K562 (cell line): ENCODE measurements around the gene KLRB1. TPM values are rescaled to one million over a fixed set of nuclear protein-coding genes. Genes with fewer than 3 reads are reported as not detected.

Experiments used
- ATAC-seq: fragments of 200-7000 bp; cut with Tn5 transposase; 3 replicates; pipeline ENCODE4 v1.9.1; 2020; ENCODE audit warnings: moderate library complexity
- BruUV-seq: library from RNA; stranded (reverse); fragments of 400-500 nt; replicated peaks from 2 replicates; lab custom pipeline; 2021; lab: Mats Ljungman, UMichigan
- CTCF ChIA-PET: fragments of 300-600 bp; formaldehyde crosslinking; extraction: SDS; loops from one replicate; lab custom pipeline; 2021; ENCODE audit warnings: low intra/inter-chr PET ratio; lab: Yijun Ruan, JAX
- POLR2A ChIA-PET: fragments of 300-600, 350-650 bp; sonication (Branson Sonifier 250); formaldehyde crosslinking; extraction: SDS; loops from one replicate; lab custom pipeline; 2021; ENCODE audit warnings: antibody characterized with exemption, inconsistent platforms; lab: Yijun Ruan, JAX
- DNase-seq, 4 experiments: peaks; one replicate each; pipeline versions ENCODE4 v3.0.0 to v3.0.0-alpha.2; 2011 to 2018; ENCODE audit warnings: low spot score in 3 of 4, mixed read lengths in 3 of 4; ENCODE audit errors: extremely low read depth in 1 of 4
- FAIRE-seq: peaks from 2 replicates; lab custom pipeline; 2011; peaks lifted over from hg19 to GRCh38; lab: Jason Lieb, UNC
- H2AFZ ChIP-seq: 2 replicates; pipeline ENCODE4 v1.6.0; 2011; ENCODE audit warnings: low read depth, low read length, control low read depth, inconsistent platforms
- H3K27ac ChIP-seq: fragments of 200-600 bp; 3 replicates; pipeline ENCODE4 v1.8.0; 2011; ENCODE audit warnings: low read depth, mild to moderate bottlenecking, control low read depth, inconsistent platforms, low read length, moderate library complexity, mixed read lengths; ENCODE audit errors: extremely low read depth
- H3K27me3 ChIP-seq, 2 experiments: fragments of 300-600 bp in 1 of 2; 2 replicates in 1 of 2; 3 replicates in 1 of 2; pipeline versions ENCODE4 v1.6.0 to v1.8.0; 2011; ENCODE audit warnings: inconsistent platforms in 2 of 2, low read length in 2 of 2, mild to moderate bottlenecking in 1 of 2, mixed read lengths in 1 of 2, moderate library complexity in 1 of 2; ENCODE audit not compliant: control insufficient read depth in 2 of 2, insufficient read depth in 2 of 2
- H3K36me3 ChIP-seq: fragments of 300-600 bp; 3 replicates; pipeline ENCODE4 v1.8.0; 2011; ENCODE audit warnings: mild to moderate bottlenecking, low read length, inconsistent platforms; ENCODE audit not compliant: control insufficient read depth, insufficient read depth
- H3K4me1 ChIP-seq, 2 experiments: fragments of 200-600 bp in 1 of 2; replicated peaks in 1 of 2; 2 replicates in 1 of 2; 3 replicates in 1 of 2; pipeline versions ENCODE4 v1.5.1 to v1.8.0; 2011; ENCODE audit warnings: inconsistent platforms in 2 of 2, low read length in 2 of 2, mild to moderate bottlenecking in 1 of 2, mixed read lengths in 1 of 2, moderate library complexity in 1 of 2; ENCODE audit not compliant: control insufficient read depth in 2 of 2, insufficient read depth in 2 of 2
- H3K4me2 ChIP-seq: 2 replicates; pipeline ENCODE4 v1.6.1; 2011; ENCODE audit warnings: low read length, control low read depth, inconsistent platforms, mixed read lengths; ENCODE audit not compliant: insufficient read depth
- H3K4me3 ChIP-seq: fragments of 200-600 bp; sonication (generic), shearing (Covaris generic); 2 replicates; pipeline ENCODE4 v1.5.1; 2016; ENCODE audit warnings: control low read depth, inconsistent platforms
- H3K79me2 ChIP-seq: fragments of 200-600 bp; 3 replicates; pipeline ENCODE4 v1.8.0; 2011; ENCODE audit warnings: low read length, inconsistent platforms; ENCODE audit not compliant: control insufficient read depth, insufficient read depth
- H3K9ac ChIP-seq, 2 experiments: 2 replicates each; pipeline versions ENCODE4 v1.6.0 to v1.6.1; 2011; ENCODE audit warnings: low read depth in 2 of 2, low read length in 2 of 2, control low read depth in 1 of 2, inconsistent platforms in 1 of 2, mild to moderate bottlenecking in 1 of 2, mixed read lengths in 1 of 2; ENCODE audit not compliant: insufficient read depth in 1 of 2
- H3K9me1 ChIP-seq: one replicate; pipeline ENCODE4 v1.6.0; 2011; ENCODE audit warnings: inconsistent platforms, mild to moderate bottlenecking, low read length, moderate library complexity; ENCODE audit not compliant: control insufficient read depth, insufficient read depth
- H3K9me3 ChIP-seq: replicated peaks from 2 replicates; pipeline ENCODE4 v1.5.1; 2011; ENCODE audit warnings: low read depth, low read length, inconsistent platforms; ENCODE audit not compliant: control insufficient read depth, insufficient read depth
- H4K20me1 ChIP-seq: replicated peaks from 2 replicates; pipeline ENCODE4 v1.6.1; 2011; ENCODE audit warnings: low read length, inconsistent platforms, mixed read lengths; ENCODE audit not compliant: control insufficient read depth, insufficient read depth
- ID3 ChIP-seq, 2 experiments: fragments of 250-450 bp in 1 of 2; fragments of 450-650 bp in 1 of 2; sonication (Bioruptor Pico) in 1 of 2; IDR thresholded peaks; 2 replicates each; pipeline versions ENCODE4 v1.6.1 to v1.8.0; 2016 to 2021; ENCODE audit warnings: mild to moderate bottlenecking in 2 of 2, moderate library complexity in 2 of 2, missing compliant biosample characterization in 1 of 2, missing genetic modification characterization in 1 of 2
- JUN ChIP-seq, 2 experiments: sonication (generic) in 1 of 2; formaldehyde crosslinking in 1 of 2; IDR thresholded peaks; 2 replicates each; pipeline versions ENCODE4 v1.6.1 to v1.8.0; 2012 to 2022; ENCODE audit warnings: borderline replicate concordance in 2 of 2, mild to moderate bottlenecking in 2 of 2, improper control_type of control experiment in 1 of 2, low read depth in 1 of 2, low read length in 1 of 2, missing genetic modification reagents in 1 of 2
- PPARD ChIP-seq: fragments of 250-450 bp; sonication (Bioruptor Pico); IDR thresholded peaks from 2 replicates; pipeline ENCODE4 v1.8.0; 2022; ENCODE audit warnings: inconsistent platforms, mild to moderate bottlenecking, moderate library complexity
- ZNF785 ChIP-seq: fragments of 250-450 bp; sonication (Bioruptor Pico); IDR thresholded peaks from 2 replicates; pipeline ENCODE4 v1.4.0; 2020; ENCODE audit warnings: mild to moderate bottlenecking
- WGBS: fragments of 100-300 bp; shearing (Covaris generic); methylation state at CpG from one replicate; pipeline ENCODE4 v1.1.6; 2016; ENCODE audit warnings: low coverage, mixed read lengths; ENCODE audit not compliant: insufficient coverage; ENCODE audit errors: missing lambda C conversion rate; 5-methylcytosine and 5-hydroxymethylcytosine counted together
- in situ Hi-C: fragments of 300-500 bp; cut with MboI; formaldehyde crosslinking; loops from 4 replicates; pipeline ENCODE4 v1.15.0; 2018; ENCODE audit warnings: inconsistent platforms, mixed read lengths
- intact Hi-C: fragments of 100-400 bp; cut with micrococcal nuclease; formaldehyde crosslinking; loops from 2 replicates; pipeline ENCODE4 v1.14.2; 2022
- polyA plus RNA-seq, 8 experiments: library from polyadenylated mRNA; depleted of rRNA in 4 of 8; stranded (reverse) in 5 of 8; unstranded in 3 of 8; fragments of >200 nt; fragmentation: Nextera tagmentation in 2 of 8; fragmentation: Illumina TruSeq in 1 of 8; extraction: Ambion mirVana in 2 of 8; extraction: Trizol in 1 of 8; gene quantifications; 2 replicates each; pipeline versions ENCODE4 v1.2.1 to v1.2.3, GENCODE V29; 2011 to 2014; ENCODE audit warnings: inconsistent platforms in 1 of 8, missing spikeins in 1 of 8
- total RNA-seq, 7 experiments: library from RNA; depleted of rRNA in 6 of 7; stranded (reverse); fragments of >200 nt in 6 of 7; fragmentation: Illumina TruSeq in 2 of 7; extraction: Trizol in 2 of 7; gene quantifications; 2 replicates each; pipeline versions ENCODE4 v1.2.1 to v1.2.3, GENCODE V29; 2011 to 2021; ENCODE audit warnings: low replicate concordance in 1 of 7
- TF ChIP-seq, protein P1 (sequence below): fragments of 250-450 bp; sonication (Bioruptor Pico); IDR thresholded peaks from 2 replicates; pipeline ENCODE4 v1.8.0; 2022; ENCODE audit warnings: inconsistent platforms, mild to moderate bottlenecking, moderate library complexity, borderline replicate concordance

KLRB1 gene
- total and polyA plus RNA-seq, 9 of the 15 experiments (the other 6 are each of a cell fraction or from before 2014, with no cell fraction given), result not detected

DNA sequence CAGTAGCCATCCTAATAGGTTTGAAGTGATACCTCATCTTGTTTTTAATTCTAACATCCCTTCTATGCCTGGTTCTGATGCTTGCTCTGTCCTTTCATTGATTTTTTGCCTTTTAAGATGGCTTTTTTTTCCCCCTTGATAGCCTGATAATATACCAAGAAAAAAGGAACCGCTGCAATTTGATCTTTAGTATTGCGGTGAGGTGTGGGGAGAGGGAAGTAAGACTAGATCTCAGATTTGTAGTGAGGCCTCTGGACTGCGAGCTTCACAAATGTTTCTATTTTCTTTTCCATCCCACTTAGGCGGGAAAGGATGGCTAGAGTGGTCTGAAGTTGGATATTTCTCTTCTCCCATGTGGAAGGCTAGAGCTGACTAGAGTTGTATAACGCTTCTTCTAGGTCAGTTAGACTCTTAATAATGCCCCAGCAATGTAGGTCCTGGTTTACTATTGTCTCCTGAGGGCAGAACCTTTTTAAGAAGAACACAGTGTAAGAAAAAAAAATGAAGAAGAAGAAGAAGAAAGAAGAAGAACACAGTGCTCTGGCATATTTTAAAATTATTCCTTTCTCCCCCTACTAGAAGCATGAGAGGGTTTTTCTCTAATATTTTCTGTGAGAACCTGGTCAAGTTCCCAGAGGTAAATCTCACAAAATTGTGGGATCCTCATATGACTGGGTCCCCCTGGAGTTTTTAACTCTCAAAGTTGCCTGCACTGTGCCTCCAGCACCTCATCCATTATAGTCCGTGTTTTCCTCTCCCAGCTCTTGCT lies 11.9 kb upstream of the KLRB1 start:
- Histone ChIP-seq H3K27me3 (no peaks in the 10 kb centered on the region), H3K9me3 (no peaks in the 10 kb centered on the region), H2AFZ (no peak overlapping the region), H3K9ac (no peak overlapping the region), H3K9me1 (no peaks in the 10 kb centered on the region), H3K4me1 (no peaks in the 10 kb centered on the region), H4K20me1 (no peaks in the 10 kb centered on the region), H3K27ac (no peak overlapping the region), H3K4me3 (no peak overlapping the region), H3K36me3 (no peaks in the 10 kb centered on the region), H3K4me2 (no peak overlapping the region), H3K79me2 (no peaks in the 10 kb centered on the region)
- no TSS peak for BruUV-seq
- DNase-seq (no peak), ATAC-seq (no peak), FAIRE-seq (no peak)
- ChIA-PET CTCF (no interaction called here), POLR2A (no interaction called here)
- WGBS, result 28% methylated on average over 6 of the region's 6 CpGs
- TF ChIP-seq ZNF785 (CRISPR knock-in tag) (no peak), JUN (IDR thresholded peaks at IDR 0.05; ENCODE audit: borderline replicate concordance, low read depth, low read length) (no peak), JUN (CRISPR knock-in tag; IDR thresholded peaks at IDR 0.05; ENCODE audit: borderline replicate concordance) (no peak), ID3 (CRISPR knock-in tag; IDR thresholded peaks at IDR 0.05) (no peak), ID3 (tag; IDR thresholded peaks at IDR 0.05) (no peak), PPARD (CRISPR knock-in tag) (no peak)
- TF ChIP-seq, protein P1, sequence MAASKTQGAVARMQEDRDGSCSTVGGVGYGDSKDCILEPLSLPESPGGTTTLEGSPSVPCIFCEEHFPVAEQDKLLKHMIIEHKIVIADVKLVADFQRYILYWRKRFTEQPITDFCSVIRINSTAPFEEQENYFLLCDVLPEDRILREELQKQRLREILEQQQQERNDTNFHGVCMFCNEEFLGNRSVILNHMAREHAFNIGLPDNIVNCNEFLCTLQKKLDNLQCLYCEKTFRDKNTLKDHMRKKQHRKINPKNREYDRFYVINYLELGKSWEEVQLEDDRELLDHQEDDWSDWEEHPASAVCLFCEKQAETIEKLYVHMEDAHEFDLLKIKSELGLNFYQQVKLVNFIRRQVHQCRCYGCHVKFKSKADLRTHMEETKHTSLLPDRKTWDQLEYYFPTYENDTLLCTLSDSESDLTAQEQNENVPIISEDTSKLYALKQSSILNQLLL, result no peak
- in situ Hi-C loops (no loop called here), intact Hi-C loops (no loop called here)
